H1 (cell line): Measurements from ENCODE around the gene RIPPLY1.

Experiments
- ATF3 ChIP-seq: IDR thresholded peaks from 2 replicates; pipeline ENCODE4 v1.6.1; 2011; ENCODE audit warnings: low read depth, mild to moderate bottlenecking, low read length; ENCODE audit not compliant: insufficient read depth
- CTCF ChIP-seq, 3 experiments: IDR thresholded peaks; 1 replicate in 2 of 3; 2 replicates in 1 of 3; pipeline versions ENCODE4 v1.5.1 to v1.6.1; 2011; ENCODE audit warnings: low read length in 3 of 3, mild to moderate bottlenecking in 3 of 3, inconsistent platforms in 2 of 3, low read depth in 1 of 3, moderate library complexity in 1 of 3; ENCODE audit not compliant: insufficient read depth in 1 of 3; ENCODE audit errors: control extremely low read depth in 1 of 3
- EGR1 ChIP-seq: IDR thresholded peaks from 2 replicates; pipeline ENCODE4 v1.6.1; 2011; ENCODE audit warnings: low read depth, low read length, borderline replicate concordance
- EP300 ChIP-seq, 2 experiments: IDR thresholded peaks; 1 replicate in 1 of 2; 2 replicates in 1 of 2; pipeline ENCODE4 v1.6.1; 2011 to 2012; ENCODE audit warnings: low read depth in 2 of 2, low read length in 2 of 2, mild to moderate bottlenecking in 2 of 2, borderline replicate concordance in 1 of 2, inconsistent platforms in 1 of 2, moderate library complexity in 1 of 2
- JUND ChIP-seq: IDR thresholded peaks from 2 replicates; pipeline ENCODE4 v1.6.1; 2011; ENCODE audit warnings: mild to moderate bottlenecking, improper control_type of control experiment, low read length
- MAX ChIP-seq: IDR thresholded peaks from 2 replicates; pipeline ENCODE4 v1.6.1; 2012; ENCODE audit warnings: inconsistent platforms
- NRF1 ChIP-seq: IDR thresholded peaks from 2 replicates; pipeline ENCODE4 v1.6.1; 2011; ENCODE audit warnings: mild to moderate bottlenecking, low read depth, low read length, improper control_type of control experiment
- POLR2A ChIP-seq, 2 experiments: IDR thresholded peaks; 1 replicate in 1 of 2; 2 replicates in 1 of 2; pipeline ENCODE4 v1.6.1; 2011; ENCODE audit warnings: low read depth in 2 of 2, low read length in 2 of 2, mild to moderate bottlenecking in 2 of 2; ENCODE audit errors: control extremely low read depth in 1 of 2
- POLR2AphosphoS5 ChIP-seq: IDR thresholded peaks from 2 replicates; pipeline ENCODE4 v1.6.1; 2011; ENCODE audit warnings: low read depth, low read length
- RNF2 ChIP-seq: fragments of 200-900, 300-1000 bp; sonication (generic); IDR thresholded peaks from 2 replicates; pipeline ENCODE4 v1.7.1; 2016; ENCODE audit warnings: borderline replicate concordance, low read depth, mild to moderate bottlenecking, antibody characterized with exemption, low read length; ENCODE audit not compliant: poor library complexity, severe bottlenecking; ENCODE audit errors: missing control alignments
- SUZ12 ChIP-seq: fragments of 200-600 bp; sonication (generic); IDR thresholded peaks from 2 replicates; pipeline ENCODE4 v1.6.1; 2012; ENCODE audit warnings: mild to moderate bottlenecking, inconsistent platforms, low read length, moderate library complexity, mixed read lengths
- TEAD4 ChIP-seq: IDR thresholded peaks from 2 replicates; pipeline ENCODE4 v1.6.1; 2012; ENCODE audit warnings: low read depth, low read length, inconsistent platforms, mixed read lengths
- YY1 ChIP-seq: IDR thresholded peaks from 2 replicates; pipeline ENCODE4 v1.6.1; 2011; ENCODE audit warnings: low read depth, mild to moderate bottlenecking, low read length

GRCh38 chrX:106889468-106889867 lies 13.7 kb downstream of the RIPPLY1 start:
- TF ChIP-seq CTCF (IDR thresholded peaks at IDR 0.05; ENCODE audit: control extremely low read depth in 1 of 3, insufficient read depth in 1 of 3, low read depth in 1 of 3, low read length in 3 of 3) (no peak), POLR2A (IDR thresholded peaks at IDR 0.05; ENCODE audit: control extremely low read depth in 1 of 2, low read depth in 2 of 2, low read length in 2 of 2) (no peak), NRF1 (no peak), JUND (no peak), YY1 (no peak), EGR1 (no peak), TEAD4 (no peak), POLR2AphosphoS5 (no peak), SUZ12 (no peak), ATF3 (no peak), MAX (no peak), RNF2 (no peak), EP300 (IDR thresholded peaks at IDR 0.05; ENCODE audit: borderline replicate concordance in 1 of 2, low read depth in 2 of 2, low read length in 2 of 2) (no peak)
